D721Med (cell line): ENCODE data around the gene RPL23.
A peak's percentile ranks its signal among the peaks of the same experiment; 100 is the strongest.

ENCODE experiments used
- DNase-seq: peaks from one replicate; pipeline ENCODE4 v3.0.0; 2011; ENCODE audit warnings: low spot score; ENCODE audit not compliant: insufficient read length
- FAIRE-seq: peaks from 2 replicates; lab custom pipeline; 2011; peaks lifted over from hg19 to GRCh38; lab: Jason Lieb, UNC
- CTCF ChIP-seq: IDR thresholded peaks from 2 replicates; pipeline ENCODE4 v1.5.1; 2012; ENCODE audit warnings: mild to moderate bottlenecking, control low read depth; ENCODE audit not compliant: insufficient read depth; ENCODE audit errors: missing control alignments

Gene RPL23

GRCh38 chr17:38853292-38854219, at the start of gene RPL23:
RPL23 (minus strand) TSS chr17:38853721; CDS start chr17:38853710, 11 bp downstream.
- FAIRE-seq (no peak), DNase-seq (peak; percentile 70)
- TF ChIP-seq CTCF, result no peak

DNA sequence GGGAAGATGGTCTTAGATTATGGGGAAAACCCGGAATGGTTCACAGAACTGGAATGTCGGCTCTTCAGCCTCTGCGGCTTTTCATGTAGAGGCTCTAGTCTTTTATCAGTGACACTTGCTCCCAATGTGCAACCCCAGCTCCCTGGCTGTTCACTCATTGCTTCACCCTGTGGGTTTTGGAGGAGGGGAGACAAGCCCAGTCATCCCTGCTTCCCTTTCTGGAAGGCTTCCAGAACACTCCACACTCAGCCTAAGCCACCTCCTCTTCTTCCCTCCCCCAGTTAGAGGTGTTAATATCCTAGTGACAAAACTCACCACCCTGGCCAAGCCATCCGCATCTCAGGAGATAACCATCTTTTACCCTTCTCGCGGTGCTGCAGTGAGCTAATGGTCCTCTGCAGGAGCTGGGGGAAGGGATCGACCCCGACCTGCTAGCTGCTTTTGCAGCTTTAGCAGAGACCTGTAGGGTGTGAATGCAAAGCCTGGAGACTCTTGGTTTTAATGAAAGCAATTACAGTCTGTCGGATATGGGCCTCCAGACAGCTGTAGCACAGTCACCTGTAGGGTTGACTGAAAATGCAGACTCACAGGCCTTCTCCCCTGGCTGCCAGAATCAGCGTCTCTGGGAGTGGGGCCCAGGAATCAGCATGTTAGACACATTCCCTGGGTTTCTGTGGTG, 47.6 kb upstream of the RPL23 start:
- no peak for TF ChIP-seq CTCF
- no peak for FAIRE-seq
- DNase-seq, result no peak

DNA sequence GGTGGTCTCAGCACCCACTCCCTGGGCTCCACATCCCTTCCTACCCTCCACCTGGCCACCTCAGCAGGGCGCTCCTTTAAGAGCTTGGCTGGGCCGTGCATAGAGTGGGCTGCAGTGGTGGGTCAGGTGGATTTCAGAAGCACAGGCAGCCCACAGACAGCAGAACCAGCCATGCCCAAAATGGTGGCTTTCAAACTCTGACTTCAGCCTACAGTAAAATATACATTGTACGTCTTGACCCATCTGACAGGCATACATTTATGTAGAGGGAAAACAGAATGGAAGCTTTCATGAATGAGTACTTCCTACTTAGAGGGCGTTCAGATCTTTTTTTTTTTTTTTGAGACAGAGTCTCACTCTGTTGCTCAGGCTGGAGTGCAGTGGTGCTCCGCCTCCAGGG, 45.9 kb upstream of the RPL23 start:
- no peak for DNase-seq
- FAIRE-seq, result no peak
- no peak for TF ChIP-seq CTCF

- DNase-seq, result no peak
- no peak for TF ChIP-seq CTCF
- no peak for FAIRE-seq
These were observed 45.4 kb upstream of the RPL23 start for GRCh38 chr17:38898812-38899348.

GRCh38 chr17:38898291-38898679, 44.8 kb upstream of the RPL23 start:
- no peak for FAIRE-seq
- no peak for TF ChIP-seq CTCF
- no peak for DNase-seq

DNA sequence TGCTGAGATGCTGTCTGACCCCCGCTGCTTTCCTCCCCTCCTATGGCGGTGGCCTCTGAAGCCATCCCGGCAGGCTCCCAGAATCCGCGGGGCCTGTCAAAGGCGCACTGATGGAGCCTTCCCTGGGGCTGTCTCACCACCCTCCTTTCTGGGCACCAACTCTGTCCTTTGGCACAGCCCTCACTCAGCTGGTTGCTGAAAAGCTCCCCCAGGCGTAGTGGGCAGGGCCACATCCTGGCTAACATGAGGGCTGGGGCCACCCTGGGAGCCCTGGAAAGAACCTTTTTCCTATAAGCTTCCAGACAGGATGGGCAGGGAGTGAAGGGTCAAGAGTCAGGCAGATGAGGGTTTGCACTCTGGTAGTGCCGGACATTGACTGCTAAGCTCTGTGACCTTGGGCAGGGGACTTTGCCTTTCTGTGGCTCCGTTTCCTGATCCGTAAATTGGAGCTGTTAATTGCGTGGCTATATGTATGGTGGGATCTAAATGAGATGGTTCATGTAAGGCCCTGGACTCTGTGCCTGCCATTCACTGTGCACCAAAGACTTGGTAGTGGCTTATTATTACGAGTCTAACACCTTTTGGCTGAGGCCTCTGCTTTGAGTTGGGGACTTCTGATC, 44.3 kb upstream of the RPL23 start:
- DNase-seq, result no peak
- FAIRE-seq, result no peak

More for the DNA sequence above, 44.3 kb upstream of the RPL23 start:
- no peak for TF ChIP-seq CTCF
